ENCODE results near the gene SLC51B.

DNA sequence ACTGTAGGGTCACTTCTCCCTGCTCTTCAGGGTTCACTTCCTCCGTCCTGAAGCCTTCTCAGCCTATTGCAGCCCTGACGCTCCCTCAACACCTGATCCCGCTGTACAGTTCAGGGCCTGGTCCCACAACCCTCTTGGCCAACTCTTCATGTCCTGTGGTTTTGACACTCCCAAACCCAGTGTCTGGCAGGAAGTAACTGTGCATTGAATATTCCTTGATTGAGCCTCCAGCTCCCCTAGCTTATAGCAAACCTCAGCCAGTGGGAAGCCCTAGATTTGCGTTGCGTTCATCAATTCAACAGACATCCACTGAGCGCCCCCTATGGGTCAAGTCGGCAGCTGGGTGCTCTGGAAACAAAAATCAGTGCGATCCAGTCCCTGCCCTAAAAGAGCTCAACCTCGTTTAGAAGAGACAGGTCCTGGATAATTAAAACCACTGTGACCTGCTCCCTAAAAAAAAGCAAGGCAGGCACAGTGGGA lies 56.3 kb downstream of the SLC51B start:
- TF ChIP-seq SPI1 (IDR thresholded peaks at IDR 0.05; ENCODE audit: low read depth, low read length) (no peak), POU2F2 (IDR thresholded peaks at IDR 0.05; ENCODE audit: low read depth, low read length) (no peak), POLR2A (IDR thresholded peaks at IDR 0.05; ENCODE audit: low read depth, low read length) (no peak), POLR2AphosphoS5 (IDR thresholded peaks at IDR 0.05; ENCODE audit: low read depth, low read length) (no peak), TAF1 (IDR thresholded peaks at IDR 0.05; ENCODE audit: low read depth, low read length) (no peak), PAX5 (IDR thresholded peaks at IDR 0.05; ENCODE audit: insufficient read depth, low read length, severe bottlenecking) (no peak)

All from GM12891 (cell line).